GM19043 (cell line): ENCODE data around the gene SRSF7.
"Not testable (repeated sequence)": the region's sequence is repeated elsewhere in the genome, so short reads cannot be mapped to it uniquely, and the experiment has no call there.

Experiments
- ATAC-seq: cut with Tn5 transposase; IDR thresholded peaks from one replicate; pipeline ENCODE4 v1.9.1; 2021; ENCODE audit warnings: low read depth; ENCODE audit not compliant: unreplicated experiment

SRSF7 gene

GRCh38 chr2:38754506-38754905 lies 3.3 kb upstream of the SRSF7 start:
- ATAC-seq = no peak

DNA sequence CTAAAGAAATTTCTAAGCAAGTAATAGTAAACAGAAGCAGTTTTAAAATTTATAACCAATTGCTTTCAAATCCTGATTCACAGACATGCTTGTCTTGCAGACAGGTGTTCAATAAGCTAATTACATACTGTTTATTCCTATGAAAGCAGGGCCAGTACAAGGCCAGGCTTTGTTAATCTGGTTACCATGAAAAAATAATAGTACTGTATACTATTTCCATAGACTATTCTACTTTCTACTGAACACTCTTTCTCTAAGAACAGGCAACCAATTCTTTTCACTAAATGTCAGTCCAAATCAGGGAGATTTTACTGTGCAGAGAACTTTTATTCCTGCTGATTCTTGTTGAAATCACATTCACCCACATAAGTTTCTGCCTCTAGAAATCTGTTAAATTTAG lies 2.9 kb upstream of the SRSF7 start:
- ATAC-seq = no peak

DNA sequence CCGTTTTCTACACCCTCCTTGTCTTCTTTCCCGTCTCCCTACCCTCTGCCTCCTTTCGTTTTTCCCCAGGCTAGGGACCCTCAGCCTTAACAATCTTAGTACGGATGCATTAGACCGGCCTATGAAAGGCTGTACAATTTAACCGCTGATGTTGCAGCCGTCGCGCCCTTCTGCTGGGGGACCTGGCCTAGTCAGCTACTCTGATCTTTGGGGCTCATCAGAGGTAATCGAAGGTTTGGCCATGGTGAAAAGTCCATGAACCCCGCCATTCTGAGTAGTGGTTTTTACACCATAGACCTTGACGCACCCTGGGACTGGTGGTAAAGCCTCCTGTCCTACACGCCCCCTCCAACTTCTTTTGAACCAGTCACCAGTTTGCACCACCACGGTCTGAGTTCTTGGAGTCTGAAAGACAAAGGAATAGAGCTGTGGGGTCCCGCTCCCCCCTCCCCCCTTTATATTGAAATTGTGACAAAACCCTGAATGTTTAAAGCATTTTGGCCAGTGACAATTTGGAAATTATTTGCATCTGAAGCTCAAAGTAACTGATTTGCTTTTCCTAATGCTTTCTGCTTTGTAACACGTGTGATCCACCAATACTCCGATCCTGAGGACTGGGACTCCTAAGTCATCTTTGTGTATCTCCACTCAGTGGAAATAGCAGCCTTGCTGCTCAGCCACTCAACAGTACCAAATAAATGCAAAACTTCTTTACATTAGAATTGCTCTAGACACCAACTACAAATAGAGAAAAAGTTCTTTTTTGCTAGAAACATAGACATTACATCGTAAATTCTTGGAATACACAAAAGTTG lies 642 bp upstream of the SRSF7 start:
- ATAC-seq = peak; percentile 22

GRCh38 chr2:38750011-38750890 lies 910 bp downstream of the SRSF7 start:
- no peak for ATAC-seq

DNA sequence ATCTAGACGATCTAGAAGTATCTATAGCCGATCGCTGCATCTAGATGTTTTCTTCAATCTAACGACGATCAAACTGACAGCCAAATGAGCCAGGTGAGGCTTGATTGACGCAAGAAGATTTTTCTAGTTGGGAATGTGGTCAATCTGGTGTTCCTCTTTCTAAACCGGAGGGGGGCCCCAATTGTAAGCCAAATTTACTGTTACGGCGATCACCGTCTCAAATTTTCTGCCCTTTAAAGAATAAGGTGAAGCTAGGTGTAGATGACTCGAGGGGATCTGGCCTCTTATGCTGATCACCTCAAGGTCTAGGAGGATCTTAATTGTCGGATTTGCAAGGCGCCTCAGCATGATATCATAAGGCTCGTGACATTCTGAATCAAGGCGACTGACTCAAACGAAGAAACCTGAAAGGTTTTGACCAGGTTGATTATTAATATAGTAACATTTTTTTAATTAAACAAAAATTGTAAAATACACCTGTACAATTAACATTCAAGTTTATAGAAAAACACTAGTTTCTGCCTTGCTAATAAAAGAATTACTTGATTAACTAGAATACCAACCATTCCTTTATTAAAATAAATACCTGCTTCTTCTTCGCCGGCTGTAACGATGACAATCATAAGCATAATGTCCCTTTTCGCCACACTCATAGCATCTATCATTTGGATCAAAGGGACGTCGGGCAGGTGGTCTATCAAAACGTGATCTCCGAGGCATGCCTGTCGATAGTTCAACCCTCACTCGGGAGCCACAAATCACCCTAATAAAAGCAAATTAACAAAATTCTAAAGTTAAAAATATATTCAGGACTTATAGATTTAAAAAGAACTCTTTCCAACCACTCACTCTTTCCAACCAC lies 2.0 kb downstream of the SRSF7 start:
- no peak for ATAC-seq

DNA sequence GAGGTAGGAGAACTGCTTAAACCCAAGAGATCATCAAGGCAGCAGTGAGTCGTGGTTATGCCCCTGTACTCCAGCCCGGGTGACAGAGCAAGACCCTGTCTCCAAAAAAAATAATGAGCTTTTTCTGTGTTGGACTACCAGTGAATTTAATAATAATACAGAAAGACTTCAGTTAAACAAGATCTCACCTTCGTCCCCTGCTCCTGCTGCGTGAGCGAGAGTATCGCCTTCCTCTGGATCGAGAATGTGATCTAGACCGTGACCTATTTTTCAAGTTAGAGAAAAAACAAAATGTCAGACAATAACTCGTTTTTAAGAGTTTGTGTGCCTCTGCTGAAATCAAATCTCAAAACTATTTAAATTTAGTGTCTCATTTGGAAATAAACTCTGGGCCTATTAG lies 2.8 kb downstream of the SRSF7 start:
- ATAC-seq = no peak

DNA sequence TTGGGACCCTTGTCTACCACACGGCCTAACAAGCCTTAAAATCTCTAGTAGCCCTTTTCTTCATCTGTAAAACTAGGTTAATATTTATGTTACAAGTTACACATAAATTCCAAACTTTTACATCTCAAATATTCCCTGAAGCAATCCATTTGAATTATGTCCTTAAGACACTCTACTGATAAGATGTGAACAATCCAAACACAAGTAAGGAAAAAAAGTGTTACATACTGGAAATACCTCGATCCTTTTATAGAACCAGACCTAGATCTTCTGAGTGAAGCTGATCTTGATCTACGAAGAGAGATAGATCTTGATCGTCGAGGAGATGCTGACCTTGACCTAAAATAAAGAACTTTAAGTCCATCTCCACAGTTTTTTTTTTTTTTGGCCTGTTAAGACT lies 3.3 kb downstream of the SRSF7 start:
- no peak for ATAC-seq

GRCh38 chr2:38747007-38747424 lies 4.1 kb downstream of the SRSF7 start:
- ATAC-seq = no peak

DNA sequence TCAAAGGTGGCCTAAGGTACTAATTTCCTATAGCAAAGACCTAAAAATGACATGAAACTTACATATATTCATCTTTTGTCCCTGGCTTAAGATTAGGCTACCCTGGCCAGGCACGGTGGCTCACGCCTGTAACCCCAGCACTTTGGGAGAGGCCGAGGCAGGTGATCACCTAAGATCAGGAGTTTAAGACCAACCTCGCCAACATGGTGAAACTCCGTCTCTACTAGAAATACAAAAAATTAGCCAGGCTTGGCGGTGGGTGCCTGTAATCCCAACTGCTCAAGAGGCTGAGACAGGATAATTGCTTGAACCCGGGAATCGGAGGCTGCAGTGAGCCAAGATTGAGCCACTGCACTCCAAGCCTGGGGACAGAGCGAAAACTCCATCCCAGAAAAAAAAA lies 5.9 kb downstream of the SRSF7 start:
- no peak for ATAC-seq

DNA sequence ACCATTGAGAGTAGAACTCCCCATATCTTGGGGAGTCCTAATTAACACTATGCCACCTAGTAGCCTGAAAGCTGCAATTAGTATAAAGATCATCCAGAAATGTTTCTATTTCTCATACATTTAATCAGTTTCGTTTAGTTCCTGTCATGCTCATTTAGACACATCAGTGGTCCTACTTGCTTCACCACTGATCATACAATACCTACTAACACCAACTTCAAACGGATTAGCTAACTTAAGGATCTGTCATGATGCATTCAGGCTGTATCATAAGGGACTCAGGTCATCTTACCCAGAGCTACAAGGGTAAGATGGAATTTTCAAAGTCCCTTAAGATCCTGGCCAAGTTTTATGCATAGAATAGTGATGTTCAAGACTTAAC lies 6.8 kb downstream of the SRSF7 start:
- no peak for ATAC-seq

- ATAC-seq = no peak
Measured at GRCh38 chr2:38743672-38744398, 7.3 kb downstream of the SRSF7 start.

DNA sequence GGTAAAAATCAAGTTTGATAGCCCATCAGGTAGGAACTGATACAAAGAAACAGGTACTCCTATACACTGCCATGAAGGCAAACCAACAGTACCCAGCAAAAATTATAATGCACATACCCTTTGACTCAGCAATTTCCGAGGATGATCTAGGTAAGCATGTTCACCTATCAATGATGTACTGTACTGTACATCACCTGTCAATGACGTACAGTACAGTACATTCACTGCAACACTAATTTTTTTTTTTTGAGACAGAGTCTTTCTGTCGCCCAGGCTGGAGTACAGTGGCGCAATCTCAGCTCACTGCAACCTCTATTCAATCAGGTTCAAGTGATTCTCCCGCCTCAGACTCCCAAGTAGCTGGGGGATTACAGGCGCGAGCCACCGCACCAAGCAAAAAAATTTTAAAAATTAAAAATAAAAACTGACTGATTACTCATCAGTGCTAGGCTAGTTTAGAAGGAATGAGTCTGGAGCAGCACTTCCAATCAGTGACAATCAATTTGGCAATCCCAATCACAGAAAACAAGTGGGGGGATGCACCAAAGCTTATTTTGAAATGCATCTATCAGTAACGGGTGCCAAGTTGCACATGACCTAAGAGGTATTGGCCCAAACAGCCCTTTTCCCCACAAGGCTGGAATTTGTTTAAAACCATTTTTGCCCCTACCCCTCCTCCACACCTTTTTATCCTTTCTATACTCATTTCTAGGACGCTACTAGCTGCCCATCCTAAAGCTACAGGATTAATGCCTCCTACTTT lies 8.2 kb downstream of the SRSF7 start:
- ATAC-seq = no peak

DNA sequence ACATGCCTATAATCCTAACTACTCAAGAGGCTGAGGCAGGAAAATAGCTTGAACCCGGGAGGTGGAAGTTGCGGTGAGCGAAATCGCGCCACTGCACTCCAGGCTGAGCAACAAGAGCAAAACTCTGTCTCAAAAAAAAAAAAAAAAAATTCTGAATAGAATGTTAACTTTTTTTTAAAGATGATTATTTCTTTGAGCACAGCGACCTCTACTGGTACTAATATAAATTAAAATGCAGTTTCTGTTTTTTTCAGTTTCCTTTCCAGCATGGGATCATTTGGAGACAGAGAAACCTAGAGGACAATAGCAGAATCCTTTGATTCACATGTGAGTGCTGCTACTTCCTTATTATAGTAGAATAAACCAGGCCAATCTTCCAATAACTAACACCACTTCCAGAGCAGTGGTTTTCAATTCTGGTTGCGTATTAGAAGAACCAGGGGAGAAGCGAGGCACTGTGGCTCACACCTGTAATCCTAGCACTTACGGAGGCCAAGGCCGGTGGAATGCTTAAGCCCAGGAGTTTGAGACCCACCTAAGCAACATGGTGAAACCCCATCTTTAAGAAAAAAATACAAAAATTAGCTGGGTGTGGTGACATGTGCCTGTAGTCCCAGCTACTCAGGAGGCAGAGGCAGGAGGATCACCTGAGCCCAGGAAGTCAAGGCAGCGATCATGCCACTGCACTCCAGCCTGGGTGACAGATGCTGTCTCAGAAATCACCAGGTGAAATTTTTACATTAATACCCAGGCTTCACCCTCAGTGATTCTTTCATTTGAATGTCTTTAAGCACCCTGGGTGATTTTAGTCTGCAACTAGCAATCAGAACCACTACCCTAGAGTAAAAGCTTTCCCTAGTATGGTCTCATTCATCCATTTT lies 10.1 kb downstream of the SRSF7 start:
- ATAC-seq = no peak

DNA sequence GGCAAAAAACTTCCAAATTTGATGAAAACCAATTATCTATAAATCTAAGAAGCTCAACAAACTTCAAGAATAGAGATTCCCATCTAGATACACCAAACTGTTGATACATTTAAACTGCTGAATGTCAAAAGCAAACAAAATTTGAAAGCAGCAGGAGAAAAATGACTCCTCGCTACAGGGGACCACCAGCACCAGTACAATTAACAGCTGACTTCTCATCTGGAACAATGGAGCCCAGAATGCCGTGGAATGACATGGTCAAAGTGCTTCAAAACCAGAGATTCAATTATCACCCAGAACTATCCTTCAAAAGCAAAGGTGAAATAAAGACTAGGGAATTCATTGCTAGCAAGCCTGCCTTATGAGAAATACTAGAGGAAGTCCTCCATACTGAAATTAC lies 11.6 kb downstream of the SRSF7 start:
- no peak for ATAC-seq

DNA sequence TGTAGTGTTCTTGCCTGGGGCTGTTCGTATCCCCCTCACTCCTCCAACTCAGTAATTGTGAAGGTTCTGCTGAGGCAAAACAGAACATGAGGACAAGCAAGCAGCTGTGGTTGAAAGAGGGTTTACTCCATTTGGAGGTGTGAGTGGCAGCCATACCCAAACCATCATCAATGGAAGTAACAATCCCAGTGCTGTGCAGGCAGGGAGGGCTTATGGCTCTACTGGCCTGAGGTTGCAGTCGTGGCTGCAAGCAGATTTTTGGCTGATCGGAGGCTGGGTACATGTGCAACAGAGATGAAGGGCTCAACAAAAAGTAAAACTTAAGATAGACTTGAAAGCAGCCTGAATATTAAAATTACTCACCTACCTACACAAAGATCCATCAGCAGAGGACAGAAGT lies 13.2 kb downstream of the SRSF7 start:
- ATAC-seq = no peak

DNA sequence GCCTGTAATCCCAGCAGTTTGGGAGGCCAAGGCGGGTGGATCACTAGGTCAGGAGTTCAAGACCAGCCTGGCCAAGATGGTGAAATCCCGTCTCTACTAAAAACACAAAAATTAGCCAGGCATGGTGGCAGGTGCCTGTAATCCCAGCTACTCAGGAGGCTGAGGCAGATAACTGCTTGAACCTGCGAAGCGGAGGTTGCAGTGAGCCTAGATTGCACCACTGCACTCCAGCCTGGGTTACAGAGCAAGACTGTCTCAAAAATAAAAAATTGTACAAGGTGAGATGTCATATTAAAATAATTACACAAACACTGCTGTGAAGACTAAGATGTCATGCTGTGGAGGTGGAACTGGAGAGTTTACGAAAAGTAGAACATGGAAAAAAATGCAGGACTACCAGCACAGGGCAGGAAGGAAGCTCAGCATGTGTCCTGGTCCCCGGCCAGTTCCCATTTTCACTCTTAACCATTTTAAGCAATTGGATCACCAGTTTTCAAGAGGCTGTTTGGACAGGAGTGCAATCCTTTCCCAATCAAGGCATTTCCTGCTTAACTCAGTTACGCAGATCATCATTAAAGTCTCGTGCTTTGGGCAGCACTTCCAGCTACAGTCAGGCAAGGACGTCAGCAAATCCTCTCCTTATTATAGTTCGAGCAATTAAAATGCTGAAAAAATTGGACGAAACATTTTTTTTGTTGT lies 14.0 kb downstream of the SRSF7 start:
- not testable (repeated sequence) for ATAC-seq

GRCh38 chr2:38735999-38736320 lies 15.2 kb downstream of the SRSF7 start:
- ATAC-seq = no peak
